Osteocyte (in vitro differentiated cells): ENCODE data around the gene CD93. TPM values are rescaled to one million over a fixed set of nuclear protein-coding genes. Genes with fewer than 3 reads are reported as not detected.

ENCODE experiments used
- DNase-seq: peaks from one replicate; pipeline ENCODE4 v3.0.0; 2021; ENCODE audit warnings: mixed read lengths; ENCODE audit not compliant: unreplicated experiment; ENCODE audit errors: extremely low spot score
- H3K27ac Mint-ChIP-seq: one replicate; pipeline ENCODE4 v1.8.0; 2021; ENCODE audit warnings: mild to moderate bottlenecking, mixed read lengths; ENCODE audit not compliant: unreplicated experiment
- H3K27me3 Mint-ChIP-seq: one replicate; pipeline ENCODE4 v1.8.0; 2021; ENCODE audit warnings: mixed read lengths; ENCODE audit not compliant: unreplicated experiment
- H3K36me3 Mint-ChIP-seq: one replicate; pipeline ENCODE4 v1.8.0; 2021; ENCODE audit warnings: mixed read lengths; ENCODE audit not compliant: unreplicated experiment
- H3K4me1 Mint-ChIP-seq: one replicate; pipeline ENCODE4 v1.8.0; 2021; ENCODE audit warnings: mixed read lengths; ENCODE audit not compliant: unreplicated experiment
- H3K4me3 Mint-ChIP-seq: one replicate; pipeline ENCODE4 v1.8.0; 2021; ENCODE audit warnings: mild to moderate bottlenecking, moderate library complexity, mixed read lengths; ENCODE audit not compliant: unreplicated experiment
- H3K9me3 Mint-ChIP-seq: one replicate; pipeline ENCODE4 v1.8.0; 2021; ENCODE audit warnings: mixed read lengths; ENCODE audit not compliant: unreplicated experiment
- CTCF ChIP-seq: fragments of 200-600 bp; sonication (generic); IDR thresholded peaks from 2 replicates; pipeline ENCODE4 v1.5.0; 2021; ENCODE audit warnings: antibody characterized with exemption, mild to moderate bottlenecking, moderate library complexity
- total RNA-seq: library from RNA; stranded (reverse); gene quantifications from 2 replicates; pipeline ENCODE4 v1.2.1, GENCODE V29; 2021

Gene CD93
- total RNA-seq, 1 donor from 2014 or later: 0.21 TPM

GRCh38 chr20:23085436-23086055, 578 bp downstream of the CD93 start:
- Mint-ChIP-seq H3K27me3 (no peaks in the 10 kb centered on the region), H3K27ac (no peak overlapping the region)

GRCh38 chr20:23084845-23085365, 1.2 kb downstream of the CD93 start:
- Mint-ChIP-seq H3K27ac (no peak overlapping the region), H3K4me1 (peaks cover 9% of the 10 kb centered on the region), H3K9me3 (no peaks in the 10 kb centered on the region), H3K4me3 (no peak overlapping the region), H3K27me3 (peaks cover under 1% of the 10 kb centered on the region), H3K36me3 (no peaks in the 10 kb centered on the region)
- DNase-seq: no peak
- TF ChIP-seq CTCF: no peak

More at GRCh38 chr20:23085436-23086055, 578 bp downstream of the CD93 start:
- no peaks in the 10 kb centered on the region for H3K9me3 Mint-ChIP-seq
- no peak for DNase-seq
- no peaks in the 10 kb centered on the region for H3K36me3 Mint-ChIP-seq
- H3K4me3 Mint-ChIP-seq: no peak overlapping the region
- TF ChIP-seq CTCF: no peak
- H3K4me1 Mint-ChIP-seq: peaks cover 9% of the 10 kb centered on the region

- no peak for TF ChIP-seq CTCF
- Mint-ChIP-seq H3K9me3 (no peaks in the 10 kb centered on the region), H3K27ac (no peak overlapping the region), H3K4me3 (no peak overlapping the region), H3K36me3 (no peaks in the 10 kb centered on the region), H3K27me3 (peaks cover 5% of the 10 kb centered on the region), H3K4me1 (peaks cover 9% of the 10 kb centered on the region)
- DNase-seq: peak; percentile 82
Observed at GRCh38 chr20:23084282-23084844, 1.8 kb downstream of the CD93 start.

GRCh38 chr20:23083553-23084220, 2.4 kb downstream of the CD93 start:
- Mint-ChIP-seq H3K36me3 (no peaks in the 10 kb centered on the region), H3K4me1 (peaks cover 9% of the 10 kb centered on the region), H3K4me3 (no peak overlapping the region), H3K27me3 (peaks cover 9% of the 10 kb centered on the region), H3K27ac (no peak overlapping the region), H3K9me3 (no peaks in the 10 kb centered on the region)
- no peak for TF ChIP-seq CTCF
- DNase-seq: peak; percentile 42
